ENCODE data around the gene HDAC7.

HDAC7 gene

GRCh38 chr12:47805417-47805816, 14.3 kb downstream of the HDAC7 start:
- no peak overlapping the region for H3K4me3 ChIP-seq (ENCODE audit: low read length)
- no peak for DNase-seq (ENCODE audit: low read depth)
- no peak for TF ChIP-seq CTCF (conservative IDR thresholded peaks at IDR 0.05; ENCODE audit: low read length)

DNA sequence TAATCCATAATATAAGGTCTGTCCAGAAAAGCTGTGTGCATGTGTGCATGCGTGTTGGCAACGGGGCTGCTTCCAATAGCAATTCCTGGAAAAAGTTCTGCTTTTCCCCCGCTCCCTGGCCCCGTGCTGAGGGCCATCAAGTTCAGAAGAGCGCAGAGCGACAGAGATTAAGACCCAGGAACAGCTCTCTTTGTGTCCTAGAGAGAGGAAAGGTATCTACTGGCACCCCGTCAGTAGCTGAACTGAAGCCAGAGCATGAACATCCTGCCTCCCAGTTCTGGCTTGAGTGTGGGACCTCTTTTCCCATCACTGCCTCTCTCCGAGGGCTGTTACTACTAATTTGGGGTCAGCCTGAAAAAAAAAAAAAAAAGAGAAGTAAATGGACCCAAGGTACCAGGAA, 15.5 kb downstream of the HDAC7 start:
- H3K4me3 ChIP-seq (ENCODE audit: low read length), result no peak overlapping the region
- no peak for TF ChIP-seq CTCF (conservative IDR thresholded peaks at IDR 0.05; ENCODE audit: low read length)
- DNase-seq (ENCODE audit: low read depth), result no peak

DNA sequence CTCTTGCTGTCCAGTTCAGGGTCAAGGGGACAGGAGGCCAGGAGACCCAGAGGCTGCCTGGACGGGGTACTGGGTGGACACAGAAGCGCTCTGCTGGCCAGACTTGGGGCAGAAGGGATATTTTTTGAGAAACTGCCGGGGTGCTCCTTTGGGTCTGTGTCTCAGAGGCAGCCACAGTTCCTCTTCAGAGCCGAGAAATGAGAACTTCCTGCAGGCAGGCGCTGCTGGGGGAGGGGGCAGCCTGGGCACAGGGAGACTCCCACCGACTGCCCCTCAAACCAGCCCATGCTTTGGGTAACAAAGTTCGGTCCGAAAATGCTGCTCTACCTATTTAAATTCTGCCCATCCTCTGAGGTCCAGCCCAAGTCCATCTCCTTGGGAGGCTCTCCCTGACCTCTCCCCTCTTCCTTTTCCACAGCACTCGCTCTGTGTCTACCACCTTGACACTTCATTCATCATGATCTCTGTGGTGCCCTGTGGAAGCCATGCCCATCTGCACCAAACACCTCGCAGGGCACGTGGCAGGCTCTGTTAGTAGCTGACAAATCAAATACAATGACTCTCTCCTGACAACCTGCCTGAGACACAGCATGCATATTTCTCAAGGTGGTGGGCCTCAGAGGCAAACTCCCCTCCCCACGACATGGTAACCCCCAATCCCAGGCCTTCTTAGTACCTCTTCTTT, 16.4 kb downstream of the HDAC7 start:
- DNase-seq (ENCODE audit: low read depth), result no peak
- no peak for TF ChIP-seq CTCF (conservative IDR thresholded peaks at IDR 0.05; ENCODE audit: low read length)
- H3K4me3 ChIP-seq (ENCODE audit: low read length), result no peak overlapping the region

GRCh38 chr12:47802312-47802711, 17.4 kb downstream of the HDAC7 start:
- no peak overlapping the region for H3K4me3 ChIP-seq (ENCODE audit: low read length)
- DNase-seq (ENCODE audit: low read depth), result no peak
- TF ChIP-seq CTCF (conservative IDR thresholded peaks at IDR 0.05; ENCODE audit: low read length), result peak; percentile 30

GRCh38 chr12:47801904-47802246, 17.8 kb downstream of the HDAC7 start:
- no peak for DNase-seq (ENCODE audit: low read depth)
- TF ChIP-seq CTCF (conservative IDR thresholded peaks at IDR 0.05; ENCODE audit: low read length), result no peak
- H3K4me3 ChIP-seq (ENCODE audit: low read length), result no peak overlapping the region

- DNase-seq (ENCODE audit: low read depth), result no peak
- H3K4me3 ChIP-seq (ENCODE audit: low read length), result no peak overlapping the region
- TF ChIP-seq CTCF (conservative IDR thresholded peaks at IDR 0.05; ENCODE audit: low read length), result peak; percentile 33
Measured at GRCh38 chr12:47801170-47801903, 18.4 kb downstream of the HDAC7 start.

- TF ChIP-seq CTCF (conservative IDR thresholded peaks at IDR 0.05; ENCODE audit: low read length), result no peak
- no peak overlapping the region for H3K4me3 ChIP-seq (ENCODE audit: low read length)
- no peak for DNase-seq (ENCODE audit: low read depth)
Measured at GRCh38 chr12:47800582-47800981, 19.1 kb downstream of the HDAC7 start.
